HepG2 (cell line): ENCODE measurements around the gene CLRN3. TPM values are rescaled to one million over a fixed set of nuclear protein-coding genes. Genes with fewer than 3 reads are reported as not detected.

Experiments
- ATAC-seq: fragments of 200-7000 bp; cut with Tn5 transposase; 3 replicates; pipeline ENCODE4 v1.9.1; 2020; ENCODE audit warnings: mild to moderate bottlenecking, moderate library complexity
- BruUV-seq: library from RNA; stranded (reverse); fragments of 400-500 nt; replicated peaks from 2 replicates; lab custom pipeline; 2021; lab: Mats Ljungman, UMichigan
- CTCF ChIA-PET: fragments of 300-600 bp; formaldehyde crosslinking; extraction: SDS; loops from one replicate; lab custom pipeline; 2021; ENCODE audit warnings: low total read pairs, inconsistent platforms, low intra/inter-chr PET ratio; lab: Yijun Ruan, JAX
- POLR2A ChIA-PET: fragments of 350-600 bp; sonication (Branson Sonifier 250); formaldehyde crosslinking; loops from one replicate; lab custom pipeline; 2020; ENCODE audit warnings: antibody characterized with exemption, inconsistent platforms; lab: Yijun Ruan, JAX
- DNase-seq: peaks from one replicate; pipeline ENCODE4 v3.0.0-alpha.2; 2015; ENCODE audit warnings: low spot score
- FAIRE-seq: peaks from 3 replicates; lab custom pipeline; 2011; peaks lifted over from hg19 to GRCh38; lab: Jason Lieb, UNC
- H2AFZ ChIP-seq: one replicate; pipeline ENCODE4 v1.6.1; 2011; ENCODE audit warnings: low read length, inconsistent platforms
- H3K27ac ChIP-seq: fragments of 300-600 bp; 3 replicates; pipeline ENCODE4 v1.8.0; 2011; ENCODE audit warnings: mixed run types, mild to moderate bottlenecking, mixed read lengths, low read length, inconsistent platforms; ENCODE audit not compliant: insufficient read depth; ENCODE audit errors: extremely low read length
- H3K27me3 ChIP-seq, 2 experiments: fragments of 200-600 bp in 1 of 2; 2 replicates in 1 of 2; 3 replicates in 1 of 2; pipeline versions ENCODE4 v1.6.0 to v1.8.0; 2011; ENCODE audit warnings: low read length in 2 of 2, mild to moderate bottlenecking in 2 of 2, moderate library complexity in 2 of 2, inconsistent platforms in 1 of 2; ENCODE audit not compliant: insufficient read depth in 2 of 2, control insufficient read depth in 1 of 2
- H3K36me3 ChIP-seq, 2 experiments: fragments of 200-600 bp in 1 of 2; replicated peaks in 1 of 2; 2 replicates in 1 of 2; 3 replicates in 1 of 2; pipeline versions ENCODE4 v1.5.1 to v1.8.0; 2011; ENCODE audit warnings: low read length in 2 of 2, inconsistent platforms in 1 of 2; ENCODE audit not compliant: insufficient read depth in 2 of 2, control insufficient read depth in 1 of 2
- H3K4me1 ChIP-seq: 2 replicates; pipeline ENCODE4 v1.5.1; 2012; ENCODE audit warnings: low read length, inconsistent platforms; ENCODE audit not compliant: insufficient read depth
- H3K4me2 ChIP-seq: 2 replicates; pipeline ENCODE4 v1.6.0; 2011; ENCODE audit warnings: low read depth, low read length, inconsistent platforms
- H3K4me3 ChIP-seq, 3 experiments: fragments of 200-600 bp in 1 of 3; sonication (generic), shearing (Covaris generic) in 1 of 3; replicated peaks in 1 of 3; 2 replicates each; pipeline ENCODE4 v1.5.1; 2011 to 2016; ENCODE audit warnings: low read length in 3 of 3, inconsistent platforms in 2 of 3, low read depth in 2 of 3, mild to moderate bottlenecking in 2 of 3, control low read depth in 1 of 3, mixed read lengths in 1 of 3; ENCODE audit not compliant: insufficient read depth in 1 of 3
- H3K79me2 ChIP-seq: one replicate; pipeline ENCODE4 v1.6.1; 2011; ENCODE audit warnings: low read length, inconsistent platforms; ENCODE audit not compliant: insufficient read depth
- H3K9ac ChIP-seq: 2 replicates; pipeline ENCODE4 v1.6.0; 2011; ENCODE audit warnings: mild to moderate bottlenecking, low read depth, low read length, inconsistent platforms; ENCODE audit not compliant: insufficient read depth
- H3K9me3 ChIP-seq: 2 replicates; pipeline ENCODE4 v1.5.1; 2012; ENCODE audit warnings: mild to moderate bottlenecking, low read length
- H4K20me1 ChIP-seq: 2 replicates; pipeline ENCODE4 v1.6.0; 2011; ENCODE audit warnings: inconsistent platforms, mild to moderate bottlenecking, low read length, moderate library complexity; ENCODE audit not compliant: insufficient read depth
- AKAP8 ChIP-seq: sonication (generic); formaldehyde crosslinking; IDR thresholded peaks from 2 replicates; pipeline ENCODE4 v1.5.1; 2020; ENCODE audit warnings: mild to moderate bottlenecking, missing genetic modification reagents
- FOSL2 ChIP-seq: sonication (generic); formaldehyde crosslinking; IDR thresholded peaks from 2 replicates; pipeline ENCODE4 v1.4.0; 2020; ENCODE audit warnings: missing genetic modification reagents
- HNF4G ChIP-seq, 2 experiments: sonication (generic) in 1 of 2; formaldehyde crosslinking in 1 of 2; IDR thresholded peaks; 2 replicates each; pipeline versions ENCODE4 v1.4.0 to v1.6.1; 2011 to 2020; ENCODE audit warnings: borderline replicate concordance in 2 of 2, low read depth in 2 of 2, mild to moderate bottlenecking in 2 of 2, low read length in 1 of 2, missing genetic modification reagents in 1 of 2, moderate library complexity in 1 of 2
- RFX3 ChIP-seq: IDR thresholded peaks from 2 replicates; pipeline ENCODE4 v1.6.1; 2016; ENCODE audit warnings: missing biosample characterization, missing genetic modification reagents
- SMARCC2 ChIP-seq: fragments of 450-650 bp; IDR thresholded peaks from 2 replicates; pipeline ENCODE4 v1.6.1; 2017; ENCODE audit warnings: antibody characterized with exemption, mild to moderate bottlenecking
- THAP11 ChIP-seq: IDR thresholded peaks from 2 replicates; pipeline ENCODE4 v1.6.1; 2016; ENCODE audit warnings: missing biosample characterization, missing genetic modification reagents
- ZNF232 ChIP-seq: sonication (generic); formaldehyde crosslinking; IDR thresholded peaks from 2 replicates; pipeline ENCODE4 v1.4.0; 2020; ENCODE audit warnings: missing genetic modification reagents, borderline replicate concordance
- ZNF253 ChIP-seq: sonication (generic); formaldehyde crosslinking; IDR thresholded peaks from 2 replicates; pipeline ENCODE4 v1.8.0; 2022; ENCODE audit warnings: mild to moderate bottlenecking, missing genetic modification reagents, borderline replicate concordance
- ZNF530 ChIP-seq: sonication (generic); formaldehyde crosslinking; IDR thresholded peaks from 2 replicates; pipeline ENCODE4 v1.5.0; 2020; ENCODE audit warnings: low read depth, mild to moderate bottlenecking, missing genetic modification reagents
- WGBS: methylation state at CpG from one replicate; pipeline ENCODE4 v1.1.6; 2017; ENCODE audit warnings: low lambda C conversion rate; 5-methylcytosine and 5-hydroxymethylcytosine counted together
- in situ Hi-C: cut with HindIII; loops from 2 replicates; pipeline ENCODE4 v1.10.0; 2017; ENCODE audit warnings: low pct_unique_long_range_greater_than_20kb; ENCODE audit not compliant: extremely low pct_ligation_motif_present
- intact Hi-C: fragments of 100-400 bp; cut with micrococcal nuclease; formaldehyde crosslinking; loops from one replicate; pipeline ENCODE4 v1.10.0; 2022; ENCODE audit not compliant: unreplicated experiment
- polyA plus RNA-seq, 8 experiments: library from polyadenylated mRNA; depleted of rRNA in 3 of 8; stranded (reverse) in 7 of 8; unstranded in 1 of 8; fragments of >200 nt; fragmentation: Illumina TruSeq in 4 of 8; extraction: Trizol in 4 of 8; gene quantifications; 2 replicates each; pipeline versions ENCODE4 v1.2.1 to v1.2.3, GENCODE V29; 2011 to 2016; ENCODE audit warnings: low read depth in 4 of 8, missing spikeins in 1 of 8, mixed read lengths in 1 of 8; ENCODE audit not compliant: insufficient read depth in 1 of 8
- total RNA-seq, 5 experiments: library from RNA; depleted of rRNA; stranded (reverse); fragments of >200 nt; fragmentation: Illumina TruSeq; extraction: Trizol; gene quantifications; 2 replicates each; pipeline ENCODE4 v1.2.3, GENCODE V29; 2016; ENCODE audit warnings: low read depth in 1 of 5
- TF ChIP-seq, protein P1 (sequence below): sonication (generic); formaldehyde crosslinking; IDR thresholded peaks from 2 replicates; pipeline ENCODE4 v1.4.0; 2020; ENCODE audit warnings: missing genetic modification reagents, borderline replicate concordance

Gene CLRN3
- total and polyA plus RNA-seq, 2 of the 13 experiments (the other 11 are each of a cell fraction or from before 2014, with no cell fraction given): not detected

- Histone ChIP-seq H3K27me3 (peaks cover 1 to 11% of the 10 kb centered on the region in 2 experiments; a peak in 2 of 5 replicates), H3K36me3 (no peaks in the 10 kb centered on the region), H3K9me3 (no peaks in the 10 kb centered on the region), H3K4me2 (no peak overlapping the region), H4K20me1 (no peaks in the 10 kb centered on the region), H3K27ac (no peak overlapping the region), H3K9ac (no peak overlapping the region), H3K4me3 (no peak overlapping the region), H2AFZ (no peak overlapping the region), H3K79me2 (no peaks in the 10 kb centered on the region), H3K4me1 (no peaks in the 10 kb centered on the region)
- intact Hi-C loops: loop anchor here (5.0 kb wide), 1 partner anchor 204 kb away; no protein-coding TSS in a partner anchor
- no peak for DNase-seq
- POLR2A ChIA-PET: no interaction called here
- BruUV-seq: no TSS peak
- TF ChIP-seq ZNF530 (CRISPR knock-in tag): no peak
- TF ChIP-seq RFX3 (CRISPR knock-in tag): no peak
- TF ChIP-seq SMARCC2: no peak
- no peak for TF ChIP-seq ZNF232 (CRISPR knock-in tag)
- no peak for TF ChIP-seq HNF4G (IDR thresholded peaks at IDR 0.05; ENCODE audit: borderline replicate concordance, low read depth, low read length)
- no peak for TF ChIP-seq HNF4G (CRISPR knock-in tag; IDR thresholded peaks at IDR 0.05; ENCODE audit: borderline replicate concordance, low read depth)
- TF ChIP-seq AKAP8 (CRISPR knock-in tag): no peak
- TF ChIP-seq ZNF253 (CRISPR knock-in tag): no peak
- TF ChIP-seq THAP11 (CRISPR knock-in tag): no peak
- TF ChIP-seq, protein P1, sequence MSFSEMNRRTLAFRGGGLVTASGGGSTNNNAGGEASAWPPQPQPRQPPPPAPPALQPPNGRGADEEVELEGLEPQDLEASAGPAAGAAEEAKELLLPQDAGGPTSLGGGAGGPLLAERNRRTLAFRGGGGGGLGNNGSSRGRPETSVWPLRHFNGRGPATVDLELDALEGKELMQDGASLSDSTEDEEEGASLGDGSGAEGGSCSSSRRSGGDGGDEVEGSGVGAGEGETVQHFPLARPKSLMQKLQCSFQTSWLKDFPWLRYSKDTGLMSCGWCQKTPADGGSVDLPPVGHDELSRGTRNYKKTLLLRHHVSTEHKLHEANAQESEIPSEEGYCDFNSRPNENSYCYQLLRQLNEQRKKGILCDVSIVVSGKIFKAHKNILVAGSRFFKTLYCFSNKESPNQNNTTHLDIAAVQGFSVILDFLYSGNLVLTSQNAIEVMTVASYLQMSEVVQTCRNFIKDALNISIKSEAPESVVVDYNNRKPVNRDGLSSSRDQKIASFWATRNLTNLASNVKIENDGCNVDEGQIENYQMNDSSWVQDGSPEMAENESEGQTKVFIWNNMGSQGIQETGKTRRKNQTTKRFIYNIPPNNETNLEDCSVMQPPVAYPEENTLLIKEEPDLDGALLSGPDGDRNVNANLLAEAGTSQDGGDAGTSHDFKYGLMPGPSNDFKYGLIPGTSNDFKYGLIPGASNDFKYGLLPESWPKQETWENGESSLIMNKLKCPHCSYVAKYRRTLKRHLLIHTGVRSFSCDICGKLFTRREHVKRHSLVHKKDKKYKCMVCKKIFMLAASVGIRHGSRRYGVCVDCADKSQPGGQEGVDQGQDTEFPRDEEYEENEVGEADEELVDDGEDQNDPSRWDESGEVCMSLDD (CRISPR knock-in tag): no peak
- TF ChIP-seq FOSL2 (CRISPR knock-in tag): no peak
- in situ Hi-C loops: loop anchor here (5.0 to 25.0 kb wide), 2 partner anchors 134 to 614 kb away; no protein-coding TSS in a partner anchor
- CTCF ChIA-PET: no interaction called here
- no peak for ATAC-seq
- no peak for FAIRE-seq
- WGBS: 12% methylated on average over 12 of the region's 14 CpGs
These were observed 41.0 kb downstream of the CLRN3 start for GRCh38 chr10:127851661-127852194.
